Rectal smooth muscle tissue (tissue), 1 donor: Measurements from ENCODE around the gene RNF175.
"Not testable (repeated sequence)": the region's sequence is repeated elsewhere in the genome, so short reads cannot be mapped to it uniquely, and the experiment has no call there.

Experiments
- H3K27ac ChIP-seq: one replicate; pipeline ENCODE4 v1.7.0; 2013; ENCODE audit warnings: low read depth, low read length, inconsistent platforms
- H3K27me3 ChIP-seq: one replicate; pipeline ENCODE4 v1.7.0; 2013; ENCODE audit warnings: low read length; ENCODE audit not compliant: control insufficient read depth, insufficient read depth
- H3K36me3 ChIP-seq: one replicate; pipeline ENCODE4 v1.7.0; 2013; ENCODE audit warnings: low read length; ENCODE audit not compliant: control insufficient read depth, insufficient read depth
- H3K4me1 ChIP-seq: one replicate; pipeline ENCODE4 v1.7.0; 2013; ENCODE audit warnings: low read length; ENCODE audit not compliant: control insufficient read depth, insufficient read depth
- H3K4me3 ChIP-seq: one replicate; pipeline ENCODE4 v1.7.0; 2013; ENCODE audit warnings: low read length
- H3K9ac ChIP-seq: one replicate; pipeline ENCODE4 v1.7.0; 2013; ENCODE audit warnings: low read length

Gene RNF175

DNA sequence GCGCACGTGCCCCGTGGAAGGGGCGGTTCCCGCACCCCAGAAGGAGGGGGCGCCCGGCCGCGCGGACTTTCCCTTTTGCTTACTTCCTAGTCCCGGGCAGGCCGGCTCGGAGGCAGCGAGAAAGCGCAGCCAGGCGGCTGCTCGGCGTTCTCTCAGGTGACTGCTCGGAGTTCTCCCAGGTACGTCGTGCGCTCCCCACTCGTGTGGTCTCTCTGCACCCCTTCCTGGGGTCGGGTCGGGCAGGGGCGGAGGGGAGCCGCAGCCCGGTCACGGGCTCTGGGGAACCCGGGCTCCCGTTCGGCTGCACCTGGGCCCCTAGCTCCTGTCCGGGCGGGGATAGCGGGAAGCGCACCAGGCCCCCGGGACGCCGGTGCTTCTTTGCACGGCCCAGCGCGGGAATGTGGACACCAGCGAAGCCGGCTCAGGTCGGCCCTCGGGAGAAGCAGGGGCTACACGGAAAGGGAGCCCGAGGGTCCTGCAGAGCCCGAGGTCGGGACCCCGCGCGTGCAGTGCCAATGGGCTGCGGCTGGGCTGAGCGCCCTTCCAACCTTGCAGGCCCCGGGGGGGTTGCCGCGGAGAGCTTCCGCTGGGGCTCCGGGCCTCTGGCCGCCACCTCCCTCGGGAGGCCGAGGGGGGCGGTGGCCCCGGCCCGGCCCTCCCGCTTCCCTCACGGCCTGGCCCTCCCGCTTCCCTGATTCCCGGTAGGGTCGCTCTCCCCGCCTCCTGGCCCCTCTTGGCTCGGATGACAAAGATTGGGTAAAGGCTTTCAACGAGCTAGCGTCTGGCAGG, 75.4 kb downstream of the RNF175 start, which contains the start of gene TLR2:
TSS of gene TLR2 (plus strand) at position 99 of the 789 bp plus-strand sequence. CDS start 18,628 bp downstream, outside the sequence.
- H3K27me3 ChIP-seq, result no peaks in the 10 kb centered on the region
- H3K36me3 ChIP-seq, result no peaks in the 10 kb centered on the region
- no peaks in the 10 kb centered on the region for H3K4me1 ChIP-seq
- H3K27ac ChIP-seq, result no peak within 1 kb of the TSS
- H3K4me3 ChIP-seq, result peak within 1 kb of the TSS; percentile 62
- H3K9ac ChIP-seq, result no peak within 1 kb of the TSS

- H3K9ac ChIP-seq, result no peak overlapping the region
- no peak overlapping the region for H3K27ac ChIP-seq
- no peaks in the 10 kb centered on the region for H3K36me3 ChIP-seq
- no peaks in the 10 kb centered on the region for H3K27me3 ChIP-seq
- peak overlapping the region; percentile 62 for H3K4me3 ChIP-seq
- H3K4me1 ChIP-seq, result no peaks in the 10 kb centered on the region
These were observed 76.1 kb downstream of the RNF175 start for GRCh38 chr4:153683763-153684181.

- H3K4me3 ChIP-seq, result no peak overlapping the region
- no peak overlapping the region for H3K27ac ChIP-seq
- H3K36me3 ChIP-seq, result no peaks in the 10 kb centered on the region
- H3K4me1 ChIP-seq, result no peaks in the 10 kb centered on the region
- no peaks in the 10 kb centered on the region for H3K27me3 ChIP-seq
- no peak overlapping the region for H3K9ac ChIP-seq
These were observed 80.3 kb downstream of the RNF175 start for GRCh38 chr4:153679486-153679885.

GRCh38 chr4:153676984-153677383, 82.8 kb downstream of the RNF175 start:
- H3K4me1 ChIP-seq, result no peaks in the 10 kb centered on the region
- no peak overlapping the region for H3K9ac ChIP-seq
- no peaks in the 10 kb centered on the region for H3K36me3 ChIP-seq
- H3K27me3 ChIP-seq, result no peaks in the 10 kb centered on the region
- no peak overlapping the region for H3K4me3 ChIP-seq
- H3K27ac ChIP-seq, result no peak overlapping the region

DNA sequence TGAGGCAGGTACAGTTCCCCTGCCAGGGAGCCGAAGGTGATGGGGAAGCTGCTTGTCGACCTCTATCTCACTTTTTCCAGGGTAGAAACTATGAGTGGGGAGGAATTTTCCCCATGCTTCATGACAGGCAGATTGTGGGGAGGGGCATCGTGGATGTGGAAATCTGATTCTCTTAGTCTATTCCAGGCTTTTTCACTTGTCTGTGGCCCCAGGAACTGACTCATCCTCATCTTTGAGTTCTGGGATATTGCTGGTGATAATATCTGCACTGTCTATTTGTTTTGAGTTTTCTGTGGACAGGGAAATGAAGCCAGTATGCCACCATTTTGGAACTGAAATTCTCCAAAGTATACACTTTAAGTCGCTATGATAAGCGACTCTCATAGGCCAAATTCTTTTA, 83.3 kb downstream of the RNF175 start:
- Histone ChIP-seq H3K4me3 (no peak overlapping the region), H3K9ac (no peak overlapping the region), H3K36me3 (no peaks in the 10 kb centered on the region), H3K27me3 (no peaks in the 10 kb centered on the region), H3K4me1 (no peaks in the 10 kb centered on the region), H3K27ac (no peak overlapping the region)

DNA sequence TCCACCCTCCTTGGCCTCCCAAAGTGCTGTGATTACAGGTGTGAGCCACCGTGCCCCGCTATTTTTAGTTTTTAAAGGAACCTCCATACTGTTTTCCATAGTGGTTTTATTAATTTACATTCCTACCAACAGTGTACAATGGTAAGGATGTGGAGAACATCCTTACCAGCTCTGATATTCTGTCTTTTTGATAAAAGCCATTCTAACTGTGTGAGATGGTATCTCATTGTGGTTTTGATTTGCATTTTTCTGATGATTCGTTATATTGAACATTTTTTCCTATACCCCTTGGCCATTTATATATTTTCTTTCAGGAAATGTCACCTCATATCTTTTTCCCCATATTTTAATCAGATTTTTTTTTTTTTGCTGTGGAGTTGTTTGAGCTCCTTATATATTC, 90.0 kb downstream of the RNF175 start:
- H3K9ac ChIP-seq, result no peak overlapping the region
- no peaks in the 10 kb centered on the region for H3K4me1 ChIP-seq
- H3K36me3 ChIP-seq, result no peaks in the 10 kb centered on the region
- no peak overlapping the region for H3K4me3 ChIP-seq
- no peaks in the 10 kb centered on the region for H3K27me3 ChIP-seq
- no peak overlapping the region for H3K27ac ChIP-seq

DNA sequence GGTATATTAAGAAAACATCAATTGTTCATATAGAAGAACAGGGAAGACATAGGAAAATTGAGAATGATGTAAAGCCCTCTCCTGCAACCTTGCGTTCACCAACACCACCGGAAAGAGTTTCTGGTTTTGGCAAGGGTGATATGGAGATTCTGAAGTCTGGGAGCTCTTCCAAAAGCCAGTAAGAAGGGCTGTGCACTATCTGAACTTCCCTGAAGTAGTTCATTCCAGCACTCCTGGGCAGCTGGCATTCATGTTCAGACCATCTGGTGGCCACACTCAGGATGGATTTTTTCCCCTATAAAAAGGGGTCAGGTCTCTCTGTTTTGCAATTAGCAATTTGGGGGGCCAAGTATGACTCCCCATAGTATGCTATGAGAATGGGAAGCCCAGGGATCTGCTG, 91.2 kb downstream of the RNF175 start:
- H3K9ac ChIP-seq, result no peak overlapping the region
- H3K4me3 ChIP-seq, result no peak overlapping the region
- no peak overlapping the region for H3K27ac ChIP-seq
- H3K27me3 ChIP-seq, result no peaks in the 10 kb centered on the region
- no peaks in the 10 kb centered on the region for H3K36me3 ChIP-seq
- no peaks in the 10 kb centered on the region for H3K4me1 ChIP-seq

DNA sequence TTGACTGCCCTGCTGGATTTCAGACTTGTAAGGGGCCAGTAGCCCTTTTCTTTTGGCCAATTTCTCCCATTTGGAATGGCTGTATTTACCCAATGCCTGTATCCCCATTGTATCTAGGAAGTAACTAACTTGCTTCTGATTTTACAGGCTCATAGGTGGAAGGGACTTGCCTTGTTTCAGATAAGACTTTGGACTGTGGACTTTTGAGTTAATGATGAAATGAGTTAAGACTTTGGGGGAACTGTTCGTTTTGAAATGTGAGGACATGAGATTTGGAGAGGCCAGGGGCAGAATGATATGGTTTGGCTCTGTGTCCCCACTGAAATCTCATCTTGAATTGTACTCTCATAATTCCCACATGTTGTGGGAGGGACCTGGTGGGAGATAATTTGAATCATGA, 93.3 kb downstream of the RNF175 start:
- H3K36me3 ChIP-seq, H3K27ac ChIP-seq, H3K4me1 ChIP-seq, H3K9ac ChIP-seq, H3K27me3 ChIP-seq, H3K4me3 ChIP-seq: not testable (repeated sequence)

DNA sequence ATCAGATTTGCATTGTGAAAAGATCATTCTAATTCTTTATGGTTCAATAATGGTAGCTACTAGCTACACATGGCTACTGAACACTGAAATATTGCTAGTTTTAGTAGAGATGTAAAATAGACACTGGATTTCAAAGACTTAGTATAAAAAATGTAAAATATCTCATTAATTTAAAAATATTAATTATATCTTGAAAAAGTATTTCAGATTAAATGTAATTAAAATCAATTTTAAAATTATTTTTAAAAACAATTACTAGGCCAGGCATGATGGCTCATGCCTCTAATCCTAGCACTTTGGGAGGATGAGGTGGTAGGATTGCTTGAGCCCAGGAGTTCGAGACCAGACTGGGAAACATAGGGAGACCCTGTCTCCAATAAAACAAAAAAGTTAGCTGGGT, 96.2 kb downstream of the RNF175 start:
- Histone ChIP-seq H3K27me3 (no peaks in the 10 kb centered on the region), H3K9ac (no peak overlapping the region), H3K27ac (no peak overlapping the region), H3K4me1 (no peaks in the 10 kb centered on the region), H3K36me3 (no peaks in the 10 kb centered on the region), H3K4me3 (no peak overlapping the region)

- H3K27ac ChIP-seq, result no peak overlapping the region
- H3K4me3 ChIP-seq, result no peak overlapping the region
- H3K9ac ChIP-seq, result no peak overlapping the region
- no peaks in the 10 kb centered on the region for H3K4me1 ChIP-seq
- H3K36me3 ChIP-seq, result no peaks in the 10 kb centered on the region
- no peaks in the 10 kb centered on the region for H3K27me3 ChIP-seq
These were observed 97.9 kb downstream of the RNF175 start for GRCh38 chr4:153661908-153662307.

- H3K9ac ChIP-seq, result no peak overlapping the region
- H3K27me3 ChIP-seq, result no peaks in the 10 kb centered on the region
- no peak overlapping the region for H3K4me3 ChIP-seq
- H3K36me3 ChIP-seq, result no peaks in the 10 kb centered on the region
- no peaks in the 10 kb centered on the region for H3K4me1 ChIP-seq
- H3K27ac ChIP-seq, result no peak overlapping the region
These were observed 98.5 kb downstream of the RNF175 start for GRCh38 chr4:153661215-153661822.
